PFSK-1 (cell line): ENCODE results near the gene GREB1.

ENCODE experiments used
- POLR2AphosphoS5 ChIP-seq: IDR thresholded peaks from 2 replicates; pipeline ENCODE4 v1.6.1; 2012; ENCODE audit warnings: low read depth, mild to moderate bottlenecking, control low read depth, low read length, moderate library complexity
- REST ChIP-seq, 2 experiments: IDR thresholded peaks; 2 replicates each; pipeline versions ENCODE4 v1.6.1 to v1.8.0; 2011 to 2012; ENCODE audit warnings: low read depth in 2 of 2, low read length in 2 of 2, control low read depth in 1 of 2, inconsistent platforms in 1 of 2, mild to moderate bottlenecking in 1 of 2, moderate library complexity in 1 of 2; ENCODE audit not compliant: insufficient read depth in 1 of 2
- SIN3A ChIP-seq: IDR thresholded peaks from 2 replicates; pipeline ENCODE4 v1.6.1; 2012; ENCODE audit warnings: mild to moderate bottlenecking, low read length, moderate library complexity, borderline replicate concordance; ENCODE audit not compliant: insufficient read depth
- TAF1 ChIP-seq: IDR thresholded peaks from 2 replicates; pipeline ENCODE4 v1.6.1; 2012; ENCODE audit warnings: low read length, control low read depth, borderline replicate concordance; ENCODE audit not compliant: insufficient read depth

DNA sequence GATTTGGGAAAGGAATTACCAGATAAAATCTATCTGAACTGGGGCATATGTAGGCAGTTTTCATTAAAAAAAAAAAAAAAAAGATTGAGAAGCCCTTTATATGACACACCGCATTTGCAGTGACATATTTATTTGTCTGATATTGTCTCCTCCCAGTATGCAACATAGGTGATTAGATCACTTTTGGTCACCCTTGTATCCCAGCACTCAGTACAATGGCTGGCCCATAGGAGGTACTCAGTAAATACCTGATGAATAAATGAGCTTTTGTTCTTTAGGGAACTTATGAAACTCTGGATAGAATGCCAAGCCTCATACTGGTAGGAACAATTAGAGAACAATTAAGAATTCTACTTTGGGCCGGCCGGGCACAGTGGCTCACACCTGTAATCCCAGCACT lies 45.0 kb upstream of the GREB1 start:
- TF ChIP-seq POLR2AphosphoS5, result no peak
- no peak for TF ChIP-seq TAF1
- no peak for TF ChIP-seq REST (IDR thresholded peaks at IDR 0.05; ENCODE audit: insufficient read depth in 1 of 2, low read depth in 2 of 2, low read length in 2 of 2)
- no peak for TF ChIP-seq SIN3A
